Fibroblast of lung (primary cell): Measurements from ENCODE around the gene STBD1. TPM values are rescaled to one million over a fixed set of nuclear protein-coding genes. Genes with fewer than 3 reads are reported as not detected.

Source experiments
- DNase-seq, 2 donors: peaks; one replicate each; pipeline versions ENCODE4 v3.0.0 to v3.0.0-alpha.2; 2010; ENCODE audit warnings: low read depth in 2 of 2
- H2AFZ ChIP-seq: 2 replicates; pipeline ENCODE4 v1.5.1; 2012; ENCODE audit warnings: low read length, control low read depth, inconsistent platforms
- H3K27ac ChIP-seq: 2 replicates; pipeline ENCODE4 v1.5.1; 2011; ENCODE audit warnings: low read length, control low read depth; ENCODE audit not compliant: insufficient read depth
- H3K27me3 ChIP-seq: 2 replicates; pipeline ENCODE4 v1.5.1; 2011; ENCODE audit warnings: mild to moderate bottlenecking, low read length; ENCODE audit not compliant: control insufficient read depth, insufficient read depth
- H3K36me3 ChIP-seq: 2 replicates; pipeline ENCODE4 v1.5.1; 2011; ENCODE audit warnings: low read length; ENCODE audit not compliant: control insufficient read depth, insufficient read depth
- H3K4me1 ChIP-seq: 2 replicates; pipeline ENCODE4 v1.5.1; 2011; ENCODE audit warnings: low read length; ENCODE audit not compliant: control insufficient read depth, insufficient read depth; ENCODE audit errors: extremely low read depth
- H3K4me2 ChIP-seq: 2 replicates; pipeline ENCODE4 v1.5.1; 2011; ENCODE audit warnings: low read length, control low read depth; ENCODE audit not compliant: insufficient read depth; ENCODE audit errors: extremely low read depth
- H3K4me3 ChIP-seq, 4 experiments: fragments of 200-600 bp in 1 of 4; sonication (generic) in 1 of 4; replicated peaks in 1 of 4; 2 replicates each; pipeline ENCODE4 v1.5.1; 2011 to 2016; ENCODE audit warnings: low read length in 4 of 4, low read depth in 3 of 4, mild to moderate bottlenecking in 3 of 4, control low read depth in 2 of 4, inconsistent platforms in 1 of 4, mixed read lengths in 1 of 4; ENCODE audit not compliant: insufficient read depth in 1 of 4; ENCODE audit errors: control extremely low read depth in 1 of 4
- H3K79me2 ChIP-seq: 2 replicates; pipeline ENCODE4 v1.5.1; 2012; ENCODE audit warnings: mild to moderate bottlenecking, low read length, inconsistent platforms; ENCODE audit not compliant: control insufficient read depth, insufficient read depth
- H3K9ac ChIP-seq: 2 replicates; pipeline ENCODE4 v1.5.1; 2011; ENCODE audit warnings: mild to moderate bottlenecking, low read length, control low read depth; ENCODE audit not compliant: insufficient read depth
- H3K9me3 ChIP-seq: 2 replicates; pipeline ENCODE4 v1.5.1; 2012; ENCODE audit warnings: low read depth, low read length; ENCODE audit not compliant: control insufficient read depth, insufficient read depth
- H4K20me1 ChIP-seq: 2 replicates; pipeline ENCODE4 v1.5.1; 2011; ENCODE audit warnings: low read length; ENCODE audit not compliant: control insufficient read depth, insufficient read depth; ENCODE audit errors: extremely low read depth
- EZH2 ChIP-seq: IDR thresholded peaks from 2 replicates; pipeline ENCODE4 v1.5.1; 2012; ENCODE audit warnings: low read length, control low read depth, mild to moderate bottlenecking; ENCODE audit errors: missing control alignments
- polyA plus RNA-seq, 2 donors: library from polyadenylated mRNA; depleted of rRNA in 1 of 2; stranded (reverse) in 1 of 2; unstranded in 1 of 2; fragments of >200 nt; gene quantifications; 2 replicates each; pipeline ENCODE4 v1.2.1, GENCODE V29; 2011 to 2012; ENCODE audit warnings: missing spikeins in 1 of 2
- total RNA-seq: library from RNA; depleted of rRNA; stranded (reverse); fragments of >200 nt; gene quantifications from 2 replicates; pipeline ENCODE4 v1.2.1, GENCODE V29; 2014
- TF ChIP-seq, protein P1 (sequence below), 2 donors: IDR thresholded peaks in 1 of 2; conservative IDR thresholded peaks in 1 of 2; 1 replicate in 1 of 2; 2 replicates in 1 of 2; pipeline ENCODE4 v1.5.1; 2011 to 2012; ENCODE audit warnings: low read length in 2 of 2, control low read depth in 1 of 2, inconsistent platforms in 1 of 2, low read depth in 1 of 2, mild to moderate bottlenecking in 1 of 2

Gene STBD1
- total and polyA plus RNA-seq, 2 donors (not counting 1 experiment from before 2014, with no cell fraction given) = 3.1 to 17.5 TPM

DNA sequence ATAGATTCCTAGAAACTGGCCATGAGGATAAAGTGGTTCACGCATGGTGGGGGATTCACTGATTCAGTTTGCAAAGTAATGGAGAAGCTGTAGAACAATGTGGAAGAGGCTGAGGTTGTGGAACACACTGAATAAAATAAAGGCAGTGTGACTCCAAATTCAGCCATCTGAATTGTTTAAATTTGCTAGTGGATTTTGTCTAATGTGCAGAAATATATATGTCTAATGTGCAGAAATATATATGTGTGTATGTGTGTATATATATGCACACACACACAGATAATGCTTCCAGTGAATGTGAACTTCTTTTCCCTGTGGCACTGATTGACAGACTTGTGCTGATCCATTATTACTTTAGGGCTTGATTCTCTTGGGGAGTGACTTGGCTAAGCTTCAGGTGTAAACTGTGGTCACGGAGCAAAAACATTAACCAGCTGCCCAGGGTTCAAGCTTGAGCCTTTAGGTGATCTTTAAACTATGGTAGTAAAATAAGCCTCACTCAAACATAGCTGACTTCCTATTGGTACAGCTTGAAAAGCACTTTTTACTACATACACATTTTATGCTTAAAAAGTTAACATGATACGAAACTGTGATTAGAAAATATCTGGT, 3.5 kb downstream of the STBD1 start:
- peaks cover 11% of the 10 kb centered on the region for H3K79me2 ChIP-seq
- no peak overlapping the region for H2AFZ ChIP-seq
- peaks cover 10% of the 10 kb centered on the region for H3K4me1 ChIP-seq
- H3K9me3 ChIP-seq = no peaks in the 10 kb centered on the region
- no peak for TF ChIP-seq EZH2
- TF ChIP-seq, protein P1, sequence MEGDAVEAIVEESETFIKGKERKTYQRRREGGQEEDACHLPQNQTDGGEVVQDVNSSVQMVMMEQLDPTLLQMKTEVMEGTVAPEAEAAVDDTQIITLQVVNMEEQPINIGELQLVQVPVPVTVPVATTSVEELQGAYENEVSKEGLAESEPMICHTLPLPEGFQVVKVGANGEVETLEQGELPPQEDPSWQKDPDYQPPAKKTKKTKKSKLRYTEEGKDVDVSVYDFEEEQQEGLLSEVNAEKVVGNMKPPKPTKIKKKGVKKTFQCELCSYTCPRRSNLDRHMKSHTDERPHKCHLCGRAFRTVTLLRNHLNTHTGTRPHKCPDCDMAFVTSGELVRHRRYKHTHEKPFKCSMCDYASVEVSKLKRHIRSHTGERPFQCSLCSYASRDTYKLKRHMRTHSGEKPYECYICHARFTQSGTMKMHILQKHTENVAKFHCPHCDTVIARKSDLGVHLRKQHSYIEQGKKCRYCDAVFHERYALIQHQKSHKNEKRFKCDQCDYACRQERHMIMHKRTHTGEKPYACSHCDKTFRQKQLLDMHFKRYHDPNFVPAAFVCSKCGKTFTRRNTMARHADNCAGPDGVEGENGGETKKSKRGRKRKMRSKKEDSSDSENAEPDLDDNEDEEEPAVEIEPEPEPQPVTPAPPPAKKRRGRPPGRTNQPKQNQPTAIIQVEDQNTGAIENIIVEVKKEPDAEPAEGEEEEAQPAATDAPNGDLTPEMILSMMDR (conservative IDR thresholded peaks at IDR 0.05 in 1 of 2, IDR thresholded peaks at IDR 0.05 in 1 of 2; ENCODE audit: low read depth in 1 of 2, low read length in 2 of 2) = no peak
- H3K36me3 ChIP-seq = peaks cover 1% of the 10 kb centered on the region
- no peak overlapping the region for H3K9ac ChIP-seq
- no peaks in the 10 kb centered on the region for H4K20me1 ChIP-seq
- H3K4me3 ChIP-seq = no peak overlapping the region
- H3K27me3 ChIP-seq = no peaks in the 10 kb centered on the region
- H3K4me2 ChIP-seq = no peak overlapping the region
- DNase-seq = no peak
- no peak overlapping the region for H3K27ac ChIP-seq

DNA sequence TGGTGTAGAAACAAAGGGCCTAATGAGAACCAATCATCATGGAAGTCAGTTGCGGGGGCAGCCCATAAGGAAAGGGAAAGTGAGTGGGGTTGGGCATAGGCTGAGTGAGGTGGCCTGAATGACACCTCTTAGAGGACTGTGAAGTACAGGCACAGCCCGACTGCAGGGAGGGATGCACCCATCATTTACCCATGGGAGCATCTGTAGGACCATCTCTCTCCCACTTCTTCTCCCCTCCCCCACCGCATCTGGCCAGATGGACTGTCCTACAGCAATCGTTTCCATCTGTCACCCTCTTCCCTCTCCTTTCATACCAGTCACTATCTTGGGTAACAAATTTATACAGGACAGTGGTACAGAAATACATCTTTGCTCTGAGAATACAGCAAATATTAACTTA, 4.2 kb downstream of the STBD1 start:
- no peak overlapping the region for H3K9ac ChIP-seq
- H2AFZ ChIP-seq = no peak overlapping the region
- H3K4me2 ChIP-seq = no peak overlapping the region
- peaks cover 1% of the 10 kb centered on the region for H3K36me3 ChIP-seq
- no peaks in the 10 kb centered on the region for H3K27me3 ChIP-seq
- TF ChIP-seq EZH2 = no peak
- TF ChIP-seq, protein P1 (conservative IDR thresholded peaks at IDR 0.05 in 1 of 2, IDR thresholded peaks at IDR 0.05 in 1 of 2; ENCODE audit: low read depth in 1 of 2, low read length in 2 of 2) = no peak
- H4K20me1 ChIP-seq = no peaks in the 10 kb centered on the region
- peaks cover 11% of the 10 kb centered on the region for H3K79me2 ChIP-seq
- no peak for DNase-seq
- H3K4me3 ChIP-seq = no peak overlapping the region
- peaks cover 6% of the 10 kb centered on the region for H3K4me1 ChIP-seq
- H3K9me3 ChIP-seq = no peaks in the 10 kb centered on the region
- H3K27ac ChIP-seq = no peak overlapping the region

DNA sequence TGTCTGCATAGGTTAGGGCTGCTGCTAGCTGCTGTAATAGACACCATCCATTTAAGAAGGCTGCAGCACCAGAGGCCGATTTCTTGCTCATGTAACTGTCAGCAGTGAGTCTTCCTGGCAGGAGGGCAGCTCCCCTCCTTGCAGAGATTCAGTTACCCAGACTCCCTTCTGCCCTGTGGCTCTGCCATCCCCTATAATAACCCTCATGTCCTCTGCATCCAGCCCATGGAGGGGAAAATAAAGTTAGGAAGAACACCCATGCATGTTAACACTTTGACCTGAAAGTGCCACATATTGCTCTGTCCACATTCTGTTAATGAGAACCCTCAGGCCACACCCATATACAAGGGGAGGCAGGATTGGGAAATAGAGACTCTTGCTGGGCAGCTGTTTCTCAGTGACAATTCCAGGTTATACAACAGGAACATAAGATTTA, 5.4 kb downstream of the STBD1 start:
- Histone ChIP-seq H3K4me1 (peaks cover 6% of the 10 kb centered on the region), H3K4me3 (no peak overlapping the region), H3K9ac (no peak overlapping the region), H4K20me1 (no peaks in the 10 kb centered on the region), H3K79me2 (peaks cover 9% of the 10 kb centered on the region), H3K4me2 (no peak overlapping the region), H3K27me3 (no peaks in the 10 kb centered on the region), H3K36me3 (peaks cover 1% of the 10 kb centered on the region), H3K27ac (no peak overlapping the region), H2AFZ (no peak overlapping the region), H3K9me3 (no peaks in the 10 kb centered on the region)
- no peak for DNase-seq
- TF ChIP-seq, protein P1 (conservative IDR thresholded peaks at IDR 0.05 in 1 of 2, IDR thresholded peaks at IDR 0.05 in 1 of 2; ENCODE audit: low read depth in 1 of 2, low read length in 2 of 2) = no peak
- no peak for TF ChIP-seq EZH2
